ENCODE data around the gene TOX2. TPM values are rescaled to one million over a fixed set of nuclear protein-coding genes. Genes with fewer than 3 reads are reported as not detected.

TOX2 gene
- polyA plus RNA-seq, 3 donors from 2014 or later, result 2.4 to 5.0 (median 2.9) TPM

GRCh38 chr20:43948455-43948854 lies 33.8 kb downstream of the TOX2 start:
- peaks cover 39 to 49% (median 46%) of the 10 kb centered on the region in 3 donors for H3K27me3 Mint-ChIP-seq (ENCODE audit: low read depth in 3 of 3)

GRCh38 chr20:43949248-43949647 lies 34.6 kb downstream of the TOX2 start:
- Mint-ChIP-seq H3K36me3 (no peaks in the 10 kb centered on the region), H3K27ac (peak overlapping the region in 1 of 6 donors; percentile 71), H3K4me1 (peaks cover 63 to 87% of the 10 kb centered on the region in 2 donors), H3K9me3 (no peaks in the 10 kb centered on the region), H3K27me3 (ENCODE audit: low read depth in 3 of 3) (peaks cover 46 to 52% (median 50%) of the 10 kb centered on the region in 3 donors), H3K4me3 (peak overlapping the region; percentile 5 to 89 (median 81))
- no peak for DNase-seq

More at GRCh38 chr20:43948455-43948854, 33.8 kb downstream of the TOX2 start:
- no peaks in the 10 kb centered on the region for H3K36me3 Mint-ChIP-seq
- H3K27ac Mint-ChIP-seq, result no peak overlapping the region
- H3K9me3 Mint-ChIP-seq, result peaks cover 0 to 2% (median 0%) of the 10 kb centered on the region in 6 donors
- no peak overlapping the region for H3K4me3 Mint-ChIP-seq
- peaks cover 60 to 87% of the 10 kb centered on the region in 2 donors for H3K4me1 Mint-ChIP-seq
- no peak for DNase-seq

- H3K4me3 Mint-ChIP-seq, result peak overlapping the region; percentile 71 to 89 (median 81)
- peak overlapping the region; percentile 15 to 80 (median 64) for H3K27ac Mint-ChIP-seq
- DNase-seq, result peak; percentile 84 to 89 (median 88)
- H3K9me3 Mint-ChIP-seq, result no peaks in the 10 kb centered on the region
- no peaks in the 10 kb centered on the region for H3K36me3 Mint-ChIP-seq
- H3K4me1 Mint-ChIP-seq, result peaks cover 70 to 87% of the 10 kb centered on the region in 2 donors
- H3K27me3 Mint-ChIP-seq (ENCODE audit: low read depth in 3 of 3), result peaks cover 51 to 55% (median 53%) of the 10 kb centered on the region in 3 donors
Measured at GRCh38 chr20:43949741-43950618, 35.3 kb downstream of the TOX2 start.

- no peak for DNase-seq
- peaks cover 84 to 91% of the 10 kb centered on the region in 2 donors for H3K4me1 Mint-ChIP-seq
- no peaks in the 10 kb centered on the region for H3K9me3 Mint-ChIP-seq
- H3K27ac Mint-ChIP-seq, result peak overlapping the region in 1 of 6 donors; percentile 50
- peak overlapping the region; percentile 45 to 82 (median 69) for H3K4me3 Mint-ChIP-seq
- peaks cover 41 to 58% (median 42%) of the 10 kb centered on the region in 3 donors for H3K27me3 Mint-ChIP-seq (ENCODE audit: low read depth in 3 of 3)
- peaks cover 0 to 7% (median 0%) of the 10 kb centered on the region in 3 donors for H3K36me3 Mint-ChIP-seq
Measured at GRCh38 chr20:43953919-43954592, 39.4 kb downstream of the TOX2 start.

GRCh38 chr20:43954704-43955061 lies 40.0 kb downstream of the TOX2 start:
- H3K4me1 Mint-ChIP-seq, result peaks cover 84 to 91% of the 10 kb centered on the region in 2 donors
- no peaks in the 10 kb centered on the region for H3K9me3 Mint-ChIP-seq
- H3K4me3 Mint-ChIP-seq, result peak overlapping the region; percentile 58 to 82 (median 70)
- H3K27ac Mint-ChIP-seq, result no peak overlapping the region
- peaks cover 34 to 61% (median 40%) of the 10 kb centered on the region in 3 donors for H3K27me3 Mint-ChIP-seq (ENCODE audit: low read depth in 3 of 3)
- peaks cover 0 to 7% (median 0%) of the 10 kb centered on the region in 3 donors for H3K36me3 Mint-ChIP-seq
- DNase-seq, result no peak

- no peaks in the 10 kb centered on the region for H3K9me3 Mint-ChIP-seq
- peaks cover 84 to 91% of the 10 kb centered on the region in 2 donors for H3K4me1 Mint-ChIP-seq
- H3K27ac Mint-ChIP-seq, result peak overlapping the region in 4 of 6 donors; percentile 15 to 69 (median 34)
- peaks cover 0 to 7% (median 0%) of the 10 kb centered on the region in 3 donors for H3K36me3 Mint-ChIP-seq
- peaks cover 31 to 56% (median 35%) of the 10 kb centered on the region in 3 donors for H3K27me3 Mint-ChIP-seq (ENCODE audit: low read depth in 3 of 3)
- peak; percentile 51 to 68 (median 61) for DNase-seq
- H3K4me3 Mint-ChIP-seq, result peak overlapping the region; percentile 58 to 82 (median 70)
Measured at GRCh38 chr20:43955062-43955749, 40.6 kb downstream of the TOX2 start.

GRCh38 chr20:43955750-43956191 lies 41.1 kb downstream of the TOX2 start:
- peak overlapping the region; percentile 58 to 82 (median 70) for H3K4me3 Mint-ChIP-seq
- H3K27me3 Mint-ChIP-seq (ENCODE audit: low read depth in 3 of 3), result peaks cover 25 to 52% (median 29%) of the 10 kb centered on the region in 3 donors
- no peaks in the 10 kb centered on the region for H3K9me3 Mint-ChIP-seq
- H3K4me1 Mint-ChIP-seq, result peaks cover 84 to 91% of the 10 kb centered on the region in 2 donors
- DNase-seq, result no peak
- H3K27ac Mint-ChIP-seq, result peak overlapping the region in 4 of 6 donors; percentile 15 to 69 (median 34)
- peaks cover 0 to 7% (median 0%) of the 10 kb centered on the region in 3 donors for H3K36me3 Mint-ChIP-seq

- Mint-ChIP-seq H3K9me3 (no peaks in the 10 kb centered on the region), H3K4me3 (peak overlapping the region in 4 of 5 donors; percentile 9 to 59 (median 30)), H3K36me3 (peaks cover 0 to 7% (median 0%) of the 10 kb centered on the region in 3 donors), H3K27ac (peak overlapping the region in 3 of 6 donors; percentile 47 to 83 (median 55)), H3K4me1 (peaks cover 85 to 89% of the 10 kb centered on the region in 2 donors), H3K27me3 (ENCODE audit: low read depth in 3 of 3) (peaks cover 24 to 43% (median 35%) of the 10 kb centered on the region in 3 donors)
- DNase-seq, result no peak
Measured at GRCh38 chr20:43957392-43957791, 42.7 kb downstream of the TOX2 start.

GRCh38 chr20:43958626-43959025 lies 44.0 kb downstream of the TOX2 start:
- no peak for DNase-seq
- H3K9me3 Mint-ChIP-seq, result no peaks in the 10 kb centered on the region
- H3K4me1 Mint-ChIP-seq, result peaks cover 76 to 77% of the 10 kb centered on the region in 2 donors
- peak overlapping the region; percentile 62 to 81 (median 76) for H3K4me3 Mint-ChIP-seq
- H3K27ac Mint-ChIP-seq, result peak overlapping the region in 5 of 6 donors; percentile 77 to 93 (median 85)
- H3K27me3 Mint-ChIP-seq (ENCODE audit: low read depth in 3 of 3), result peaks cover 24 to 40% (median 27%) of the 10 kb centered on the region in 3 donors
- peaks cover 0 to 7% (median 0%) of the 10 kb centered on the region in 3 donors for H3K36me3 Mint-ChIP-seq

- H3K36me3 Mint-ChIP-seq, result peaks cover 0 to 7% (median 0%) of the 10 kb centered on the region in 3 donors
- H3K4me3 Mint-ChIP-seq, result peak overlapping the region; percentile 62 to 81 (median 76)
- H3K27ac Mint-ChIP-seq, result peak overlapping the region; percentile 9 to 93 (median 84)
- H3K9me3 Mint-ChIP-seq, result no peaks in the 10 kb centered on the region
- peak; percentile 73 to 82 (median 78) for DNase-seq
- H3K27me3 Mint-ChIP-seq (ENCODE audit: low read depth in 3 of 3), result peaks cover 18 to 34% (median 26%) of the 10 kb centered on the region in 3 donors
- peaks cover 72 to 74% of the 10 kb centered on the region in 2 donors for H3K4me1 Mint-ChIP-seq
Measured at GRCh38 chr20:43959079-43959919, 44.6 kb downstream of the TOX2 start.

GRCh38 chr20:43959920-43960227 lies 45.2 kb downstream of the TOX2 start:
- H3K4me3 Mint-ChIP-seq, result peak overlapping the region; percentile 62 to 81 (median 76)
- peaks cover 71 to 74% of the 10 kb centered on the region in 2 donors for H3K4me1 Mint-ChIP-seq
- H3K36me3 Mint-ChIP-seq, result peaks cover 0 to 7% (median 0%) of the 10 kb centered on the region in 3 donors
- no peak for DNase-seq
- H3K9me3 Mint-ChIP-seq, result no peaks in the 10 kb centered on the region
- H3K27ac Mint-ChIP-seq, result peak overlapping the region; percentile 9 to 93 (median 84)
- H3K27me3 Mint-ChIP-seq (ENCODE audit: low read depth in 3 of 3), result peaks cover 19 to 30% (median 22%) of the 10 kb centered on the region in 3 donors

- no peaks in the 10 kb centered on the region for H3K9me3 Mint-ChIP-seq
- no peak for DNase-seq
- peaks cover 18 to 29% (median 20%) of the 10 kb centered on the region in 3 donors for H3K27me3 Mint-ChIP-seq (ENCODE audit: low read depth in 3 of 3)
- H3K4me3 Mint-ChIP-seq, result peak overlapping the region; percentile 62 to 81 (median 76)
- H3K36me3 Mint-ChIP-seq, result peaks cover 0 to 7% (median 0%) of the 10 kb centered on the region in 3 donors
- peak overlapping the region in 5 of 6 donors; percentile 72 to 93 (median 85) for H3K27ac Mint-ChIP-seq
- peaks cover 67 to 70% of the 10 kb centered on the region in 2 donors for H3K4me1 Mint-ChIP-seq
Measured at GRCh38 chr20:43960231-43960630, 45.6 kb downstream of the TOX2 start.
